Left lung (tissue), 10 donors: ENCODE data around the gene CCDC85A. TPM values are rescaled to one million over a fixed set of nuclear protein-coding genes. Genes with fewer than 3 reads are reported as not detected.

Experiments used
- ATAC-seq: fragments of 200-7000 bp; cut with Tn5 transposase; one replicate; pipeline ENCODE4 v1.9.1; 2020; ENCODE audit warnings: moderate library complexity
- DNase-seq, 4 donors: peaks; one replicate each; pipeline ENCODE4 v3.0.0-alpha.2; 2013 to 2020
- H3K27ac ChIP-seq, 2 donors: fragments of 200-600 bp; sonication (generic) in 1 of 2; one replicate each; pipeline versions ENCODE4 v1.5.0 to v1.8.0; 2020 to 2021
- H3K27me3 ChIP-seq, 2 donors: fragments of 200-600 bp; sonication (generic) in 1 of 2; one replicate each; pipeline versions ENCODE4 v1.5.0 to v1.8.0; 2020 to 2021
- H3K36me3 ChIP-seq, 2 donors: fragments of 200-600 bp; sonication (generic) in 1 of 2; one replicate each; pipeline versions ENCODE4 v1.5.0 to v1.8.0; 2020 to 2021
- H3K4me1 ChIP-seq, 2 donors: fragments of 200-600 bp; one replicate each; pipeline ENCODE4 v1.8.0; 2021
- H3K4me3 ChIP-seq, 2 donors: fragments of 200-600 bp; sonication (generic) in 1 of 2; one replicate each; pipeline versions ENCODE4 v1.5.0 to v1.8.0; 2020 to 2021; ENCODE audit warnings: mild to moderate bottlenecking in 1 of 2
- H3K9me3 ChIP-seq, 2 donors: fragments of 200-600 bp; sonication (generic) in 1 of 2; one replicate each; pipeline versions ENCODE4 v1.5.0 to v1.8.0; 2020 to 2021
- CTCF ChIP-seq, 2 donors: fragments of 200-600 bp; sonication (generic) in 1 of 2; IDR thresholded peaks; one replicate each; pipeline versions ENCODE4 v1.5.0 to v1.8.0; 2021; ENCODE audit warnings: antibody characterized with exemption in 2 of 2
- intact Hi-C, 2 donors: fragments of 100-400 bp; cut with DNase I; formaldehyde crosslinking; loops; one replicate each; pipeline versions ENCODE4 v1.11.2 to v1.14.2; 2022
- polyA plus RNA-seq, 6 donors: library from polyadenylated mRNA; unstranded; fragments of 120-200 nt; gene quantifications; one replicate each; pipeline ENCODE4 v1.2.1, GENCODE V29; 2013; ENCODE audit not compliant: insufficient read length in 6 of 6
- total RNA-seq, 2 donors: library from RNA; stranded (reverse); fragmentation: NEBNext Ultra II Directional; extraction: Animal tissue kit (Norgen Biotek cat#: 25700); gene quantifications; one replicate each; pipeline ENCODE4 v1.2.1, GENCODE V29; 2021
- donor health status: DM: no; HTN: yes; CAD: no.
- donor health status: DM: no; HTN: no; CAD: no.

The CCDC85A gene
- total and polyA plus RNA-seq, 8 donors = 1.2 to 8.7 (median 2.2) TPM

GRCh38 chr2:56222481-56222880 is 38.7 kb downstream of the CCDC85A start:
- no peak for TF ChIP-seq CTCF (IDR thresholded peaks at IDR 0.05)
- H3K27ac ChIP-seq = no peak overlapping the region
- intact Hi-C loops = no loop called here
- no peaks in the 10 kb centered on the region for H3K36me3 ChIP-seq
- no peaks in the 10 kb centered on the region for H3K4me1 ChIP-seq
- no peaks in the 10 kb centered on the region for H3K27me3 ChIP-seq
- DNase-seq (no peak), ATAC-seq (no peak)
- H3K9me3 ChIP-seq = no peaks in the 10 kb centered on the region
- no peak overlapping the region for H3K4me3 ChIP-seq

GRCh38 chr2:56224316-56224715 is 40.5 kb downstream of the CCDC85A start:
- no peak for DNase-seq
- no peak for ATAC-seq
- Histone ChIP-seq H3K9me3 (no peaks in the 10 kb centered on the region), H3K4me3 (no peak overlapping the region), H3K36me3 (no peaks in the 10 kb centered on the region), H3K27me3 (no peaks in the 10 kb centered on the region), H3K4me1 (no peaks in the 10 kb centered on the region), H3K27ac (no peak overlapping the region)
- intact Hi-C loops = no loop called here
- no peak for TF ChIP-seq CTCF (IDR thresholded peaks at IDR 0.05)

GRCh38 chr2:56227811-56228210 is 44.0 kb downstream of the CCDC85A start:
- Histone ChIP-seq H3K36me3 (no peaks in the 10 kb centered on the region), H3K27ac (no peak overlapping the region), H3K4me1 (no peaks in the 10 kb centered on the region), H3K27me3 (no peaks in the 10 kb centered on the region), H3K4me3 (no peak overlapping the region), H3K9me3 (no peaks in the 10 kb centered on the region)
- no peak for TF ChIP-seq CTCF (IDR thresholded peaks at IDR 0.05)
- no peak for ATAC-seq
- no peak for DNase-seq
- intact Hi-C loops = no loop called here

- H3K36me3 ChIP-seq = no peaks in the 10 kb centered on the region
- ATAC-seq (no peak), DNase-seq (no peak)
- no peak overlapping the region for H3K4me3 ChIP-seq
- TF ChIP-seq CTCF (IDR thresholded peaks at IDR 0.05) = no peak
- H3K4me1 ChIP-seq = no peaks in the 10 kb centered on the region
- no peaks in the 10 kb centered on the region for H3K27me3 ChIP-seq
- intact Hi-C loops = no loop called here
- no peak overlapping the region for H3K27ac ChIP-seq
- no peaks in the 10 kb centered on the region for H3K9me3 ChIP-seq
Measured at GRCh38 chr2:56229397-56230060, 45.7 kb downstream of the CCDC85A start.

- ATAC-seq (no peak), DNase-seq (no peak)
- Histone ChIP-seq H3K4me3 (no peak overlapping the region), H3K27ac (no peak overlapping the region), H3K27me3 (no peaks in the 10 kb centered on the region), H3K4me1 (no peaks in the 10 kb centered on the region), H3K36me3 (no peaks in the 10 kb centered on the region), H3K9me3 (no peaks in the 10 kb centered on the region)
- no peak for TF ChIP-seq CTCF (IDR thresholded peaks at IDR 0.05)
- intact Hi-C loops = no loop called here
Measured at GRCh38 chr2:56230156-56230555, 46.4 kb downstream of the CCDC85A start.
